ENCODE results near the gene PAXIP1.

DNA sequence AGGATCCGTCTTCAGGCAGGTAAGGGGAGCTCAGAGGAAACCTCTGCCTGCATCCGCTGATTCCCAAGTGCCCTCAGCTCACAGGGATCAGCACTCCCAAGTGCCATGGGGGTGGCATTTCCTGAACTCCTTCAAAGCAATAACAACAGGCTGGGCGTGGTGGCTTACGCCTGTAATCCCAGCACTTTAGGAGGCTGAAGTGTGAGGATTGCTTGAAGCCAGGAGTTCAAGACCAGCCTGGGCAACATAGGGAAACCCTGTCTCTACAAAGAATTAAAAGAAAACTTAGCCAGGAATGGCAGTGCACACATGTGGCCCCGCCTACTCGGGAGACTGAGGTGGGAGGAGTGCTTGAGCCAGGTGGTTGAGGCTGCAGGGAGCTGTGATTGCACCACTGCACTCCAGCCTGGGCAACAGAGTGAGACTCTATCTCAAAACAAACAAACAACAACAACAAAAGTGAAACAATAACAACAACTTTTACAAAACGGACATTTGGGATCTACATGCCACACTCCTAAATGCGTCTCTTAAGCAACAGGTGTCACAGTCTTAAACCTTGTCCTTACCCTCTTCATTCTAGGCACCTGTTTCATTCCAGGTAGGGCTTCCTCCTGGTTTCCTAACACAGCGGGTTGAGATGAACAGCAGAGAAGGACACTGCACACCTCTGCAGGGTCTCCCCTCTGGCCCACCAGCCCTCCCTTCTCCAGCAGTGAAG is 73.8 kb downstream of the PAXIP1 start:
- TF ChIP-seq, protein P1, sequence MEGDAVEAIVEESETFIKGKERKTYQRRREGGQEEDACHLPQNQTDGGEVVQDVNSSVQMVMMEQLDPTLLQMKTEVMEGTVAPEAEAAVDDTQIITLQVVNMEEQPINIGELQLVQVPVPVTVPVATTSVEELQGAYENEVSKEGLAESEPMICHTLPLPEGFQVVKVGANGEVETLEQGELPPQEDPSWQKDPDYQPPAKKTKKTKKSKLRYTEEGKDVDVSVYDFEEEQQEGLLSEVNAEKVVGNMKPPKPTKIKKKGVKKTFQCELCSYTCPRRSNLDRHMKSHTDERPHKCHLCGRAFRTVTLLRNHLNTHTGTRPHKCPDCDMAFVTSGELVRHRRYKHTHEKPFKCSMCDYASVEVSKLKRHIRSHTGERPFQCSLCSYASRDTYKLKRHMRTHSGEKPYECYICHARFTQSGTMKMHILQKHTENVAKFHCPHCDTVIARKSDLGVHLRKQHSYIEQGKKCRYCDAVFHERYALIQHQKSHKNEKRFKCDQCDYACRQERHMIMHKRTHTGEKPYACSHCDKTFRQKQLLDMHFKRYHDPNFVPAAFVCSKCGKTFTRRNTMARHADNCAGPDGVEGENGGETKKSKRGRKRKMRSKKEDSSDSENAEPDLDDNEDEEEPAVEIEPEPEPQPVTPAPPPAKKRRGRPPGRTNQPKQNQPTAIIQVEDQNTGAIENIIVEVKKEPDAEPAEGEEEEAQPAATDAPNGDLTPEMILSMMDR (IDR thresholded peaks at IDR 0.05) = no peak
- TF ChIP-seq POLR2A (IDR thresholded peaks at IDR 0.05) = no peak

Data from ovary (tissue), 3 donors.